Epidermal melanocyte (primary cell): ENCODE measurements around the gene LDHB.
"Not testable (repeated sequence)": the region's sequence is repeated elsewhere in the genome, so short reads cannot be mapped to it uniquely, and the experiment has no call there.

ENCODE experiments used
- DNase-seq: peaks from one replicate; pipeline ENCODE4 v3.0.0; 2011; ENCODE audit warnings: low spot score; ENCODE audit not compliant: insufficient read length

The LDHB gene

GRCh38 chr12:21608196-21608595, 49.4 kb downstream of the LDHB start:
- DNase-seq = no peak

- no peak for DNase-seq
Observed at GRCh38 chr12:21607701-21608100, 49.9 kb downstream of the LDHB start.

- no peak for DNase-seq
Observed at GRCh38 chr12:21606175-21606574, 51.5 kb downstream of the LDHB start.

GRCh38 chr12:21604245-21605101, 53.2 kb downstream of the LDHB start, which contains the start of gene GYS2:
Gene GYS2, minus strand, starts transcription at chr12:21604847. Its CDS starts 255 bp downstream, at chr12:21604592.
- DNase-seq = no peak

GRCh38 chr12:21602774-21603173, 54.9 kb downstream of the LDHB start:
- DNase-seq = no peak

DNA sequence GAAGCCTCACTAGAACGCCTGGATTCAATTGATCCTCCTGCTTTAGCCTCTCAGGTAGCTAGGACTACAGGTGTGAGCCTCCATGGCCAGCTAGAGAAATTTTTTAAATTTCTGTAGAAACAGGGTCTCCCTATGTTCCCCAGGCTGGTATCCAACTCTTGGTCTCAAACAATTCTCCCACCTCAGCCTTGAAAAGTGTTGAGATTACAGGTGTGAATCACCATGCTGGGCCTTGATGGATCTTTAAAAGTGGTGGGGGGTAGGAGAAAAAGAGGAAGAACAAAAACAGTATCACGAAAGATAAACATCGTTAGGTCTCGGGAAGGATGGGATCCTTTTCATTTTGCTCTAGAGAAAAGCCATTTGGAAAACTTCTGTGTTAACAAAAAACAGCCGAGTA, 57.4 kb downstream of the LDHB start:
- no peak for DNase-seq

- DNase-seq = no peak
Observed at GRCh38 chr12:21599143-21599999, 58.3 kb downstream of the LDHB start.

GRCh38 chr12:21598651-21599050, 59.0 kb downstream of the LDHB start:
- DNase-seq = no peak

- not testable (repeated sequence) for DNase-seq
Observed at GRCh38 chr12:21595356-21595755, 62.3 kb downstream of the LDHB start.

GRCh38 chr12:21585485-21585884, 72.2 kb downstream of the LDHB start:
- no peak for DNase-seq
